Measurements from ENCODE around the gene EXOC6B.

EXOC6B gene

GRCh38 chr2:72731116-72731515, 94.7 kb downstream of the EXOC6B start:
- DNase-seq = no peak

DNA sequence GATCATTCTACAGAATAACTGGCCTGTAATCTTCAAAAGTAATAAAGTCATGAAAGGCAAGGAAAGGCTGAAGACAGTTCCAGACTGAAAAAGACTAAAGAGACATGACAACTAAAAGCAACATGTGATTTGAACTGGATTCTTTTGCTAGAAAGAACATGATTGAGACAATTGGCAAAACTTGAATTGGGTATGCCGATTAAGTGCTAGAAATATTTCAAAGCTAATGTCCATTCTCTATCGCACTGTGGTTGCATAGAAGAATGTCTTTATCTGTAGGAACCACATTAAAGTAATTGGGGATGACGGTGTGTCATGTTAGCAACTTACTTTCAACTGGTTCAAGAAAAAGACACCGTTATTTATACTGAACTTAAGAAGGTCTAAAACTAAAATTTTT, 98.5 kb downstream of the EXOC6B start:
- no peak for DNase-seq

GRCh38 chr2:72723769-72724370, 102.0 kb downstream of the EXOC6B start:
- DNase-seq = no peak

DNA sequence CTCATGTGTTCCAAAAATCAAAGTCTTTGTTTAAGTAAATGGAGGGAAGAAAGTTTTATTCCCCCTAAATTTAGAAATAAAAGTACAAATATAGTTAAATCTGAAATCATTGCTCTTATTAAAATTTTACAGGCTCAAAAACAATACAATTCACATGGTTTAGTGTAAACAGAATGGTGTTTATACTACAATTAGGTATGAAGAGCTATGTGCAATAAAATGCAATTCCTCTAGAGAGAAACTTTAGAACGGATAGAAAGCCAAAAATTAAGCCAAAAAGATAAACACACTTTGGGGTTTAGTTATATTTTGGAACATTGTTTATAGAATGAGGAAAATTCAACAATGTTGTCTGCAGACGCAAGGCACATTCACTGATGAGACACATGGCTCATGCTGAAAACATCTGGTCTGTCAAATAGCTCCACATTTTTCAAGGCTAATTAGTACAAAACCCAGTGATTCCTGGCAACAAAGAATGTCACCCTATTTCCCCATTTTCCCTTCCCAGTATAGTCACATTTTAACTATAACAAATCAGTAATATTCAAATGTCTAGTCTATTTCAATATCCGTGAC, 103.3 kb downstream of the EXOC6B start:
- DNase-seq = no peak

- DNase-seq = peak in 1 of 3 experiments; percentile 43
These were observed 106.4 kb downstream of the EXOC6B start for GRCh38 chr2:72719416-72719815.

DNA sequence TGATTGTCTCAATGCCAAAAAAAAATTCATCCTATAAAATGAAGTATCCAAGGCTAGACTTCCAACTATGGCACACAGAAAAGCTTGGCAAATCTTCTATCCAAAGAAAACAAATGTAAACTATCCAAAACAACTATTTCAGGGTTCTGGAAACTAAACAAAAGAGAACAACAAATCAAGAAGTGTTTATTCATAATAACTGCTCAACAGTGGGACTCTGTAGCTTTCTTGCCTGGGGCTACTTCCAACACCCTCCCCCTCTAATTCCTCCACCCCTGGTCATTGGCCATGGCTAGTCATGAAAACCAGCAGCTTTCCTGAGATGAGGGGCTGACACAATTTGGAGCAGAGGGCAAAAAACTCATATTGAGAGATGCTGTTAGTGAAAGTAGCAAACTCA, 107.0 kb downstream of the EXOC6B start:
- DNase-seq = peak in 1 of 3 experiments; percentile 35

DNA sequence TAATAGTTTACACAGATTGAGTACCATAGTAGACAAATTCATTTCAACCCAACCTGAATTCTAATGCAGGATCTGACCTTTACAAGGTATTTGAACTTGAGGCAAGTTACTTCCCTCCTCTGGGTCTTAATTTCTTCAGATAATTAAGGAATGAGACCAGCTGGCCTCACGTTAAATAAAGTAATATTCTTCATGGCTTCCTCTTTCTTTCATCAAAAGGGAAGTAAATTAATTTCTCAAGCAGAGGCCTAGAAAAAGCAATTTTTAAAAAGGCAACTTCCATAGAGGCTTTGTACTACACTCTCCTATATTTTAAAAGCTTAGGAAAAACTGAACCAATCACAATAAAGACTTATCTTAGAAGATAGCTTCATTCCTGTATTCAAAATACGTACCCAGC, 109.2 kb downstream of the EXOC6B start:
- DNase-seq = no peak

DNA sequence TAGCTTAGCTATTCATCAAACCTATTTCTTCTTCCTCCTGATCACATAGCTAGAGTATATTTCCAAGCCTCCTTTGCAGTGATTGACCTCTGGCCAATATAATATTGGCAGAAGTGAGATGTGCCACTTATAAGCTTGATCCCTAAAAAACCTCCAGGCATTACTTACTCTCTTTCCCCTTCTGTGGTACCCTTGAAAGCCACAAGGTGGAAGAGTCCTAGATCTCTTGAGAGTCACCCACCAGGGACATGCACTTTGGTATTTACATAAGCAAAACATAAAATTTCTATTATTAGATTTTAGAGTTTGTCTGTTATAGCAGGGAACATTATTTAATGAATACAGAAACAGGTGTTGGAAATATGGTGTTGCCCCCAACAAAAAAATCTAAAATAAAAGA, 112.0 kb downstream of the EXOC6B start:
- DNase-seq = peak in 1 of 3 experiments; percentile 6

DNA sequence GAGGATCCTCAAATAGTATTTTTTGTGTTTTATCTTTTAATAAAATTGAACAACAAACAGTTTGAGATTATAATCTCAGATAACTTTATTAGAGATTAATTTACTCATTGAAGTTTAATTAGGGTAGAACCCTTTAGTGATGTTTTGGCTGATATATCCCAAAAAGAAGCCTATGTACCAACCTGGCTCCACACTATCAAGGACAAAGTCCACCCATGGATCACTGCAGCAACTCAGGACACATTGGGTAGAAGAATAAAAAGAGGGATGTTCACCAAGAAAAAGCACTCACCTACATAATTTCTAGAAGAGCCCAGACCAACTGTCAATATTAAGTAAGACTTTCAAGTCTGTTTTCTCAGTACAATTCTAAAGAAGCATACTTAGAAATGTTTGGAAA, 112.9 kb downstream of the EXOC6B start:
- DNase-seq = no peak

GRCh38 chr2:72712304-72712703, 113.5 kb downstream of the EXOC6B start:
- DNase-seq = no peak

- DNase-seq = no peak
These were observed 115.2 kb downstream of the EXOC6B start for GRCh38 chr2:72710418-72711152.

DNA sequence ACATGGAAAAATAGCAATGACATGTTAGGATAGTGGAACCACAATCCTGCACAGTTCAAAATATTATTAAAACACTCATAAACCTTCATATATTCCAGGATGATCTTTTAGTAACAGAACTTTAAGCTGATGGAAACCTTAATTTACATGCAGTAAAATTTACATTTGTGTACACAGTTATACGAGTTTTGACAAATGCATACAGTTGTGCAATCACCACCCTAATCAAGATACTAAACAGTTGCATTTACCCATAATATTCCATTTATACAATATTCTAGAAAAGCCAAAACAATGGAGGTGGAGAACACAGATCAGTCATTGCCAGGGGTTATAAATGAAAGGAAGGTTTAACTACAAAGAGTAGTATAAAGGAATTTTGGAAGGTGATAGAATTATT, 117.6 kb downstream of the EXOC6B start:
- DNase-seq = no peak

DNA sequence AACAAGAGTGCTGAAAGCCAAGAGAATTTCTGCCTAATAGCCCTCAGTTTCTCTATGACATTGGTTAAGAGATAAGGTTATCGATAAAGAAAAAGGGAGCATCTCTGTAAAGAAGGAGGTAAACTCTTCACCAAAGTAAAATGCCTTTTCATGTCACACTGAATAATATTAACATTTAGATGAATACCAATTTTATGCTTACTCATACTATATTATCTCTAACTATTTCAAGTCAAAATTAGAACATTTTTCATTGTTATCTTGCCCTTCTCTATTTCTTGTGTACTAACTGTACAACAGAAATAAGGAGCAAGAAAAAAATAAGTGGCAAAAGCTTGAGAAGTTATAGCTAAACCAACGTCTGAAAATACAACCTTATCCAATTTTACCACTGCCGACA, 127.5 kb downstream of the EXOC6B start:
- no peak for DNase-seq

DNA sequence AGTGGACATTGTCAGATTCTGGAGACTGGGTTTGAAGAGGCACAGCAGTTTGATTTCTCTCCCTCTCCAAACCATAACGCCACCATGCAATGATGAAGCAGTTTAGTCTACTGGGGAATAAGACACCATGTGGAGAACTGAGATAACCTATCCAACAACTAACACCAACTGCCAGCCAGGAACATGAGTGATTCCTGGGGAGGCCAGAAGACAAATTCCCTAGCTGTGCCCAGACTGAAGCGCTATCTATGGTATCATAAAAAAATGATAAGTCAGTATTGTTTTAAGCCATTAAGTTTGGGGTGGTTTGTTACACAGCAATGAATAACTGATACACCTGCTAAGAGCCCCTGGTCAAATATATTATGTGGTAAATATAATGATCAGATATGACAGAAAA, 129.3 kb downstream of the EXOC6B start:
- DNase-seq = no peak

DNA sequence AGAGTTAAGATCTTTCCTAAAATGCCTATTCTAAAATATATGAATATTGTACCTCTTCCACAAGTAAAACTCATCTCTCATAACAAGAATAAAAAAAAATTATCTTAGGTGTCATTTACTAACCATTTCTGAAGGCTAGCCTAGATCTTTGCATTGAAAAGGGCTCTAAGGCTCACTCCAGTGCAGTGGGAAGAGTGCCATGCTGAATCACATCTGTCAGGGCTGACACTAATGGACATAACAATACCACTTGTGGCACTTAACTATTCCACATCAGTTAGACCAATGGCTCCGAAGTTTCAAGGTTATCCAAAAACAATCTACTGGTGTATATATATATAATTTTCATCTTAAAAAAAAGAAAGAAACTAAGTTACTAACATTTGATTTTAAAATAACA, 130.2 kb downstream of the EXOC6B start:
- peak in 1 of 3 experiments; percentile 38 for DNase-seq

GRCh38 chr2:72694715-72695496, 130.9 kb downstream of the EXOC6B start:
- DNase-seq = peak in 2 of 3 experiments; percentile 60 to 85

GRCh38 chr2:72689579-72690195, 136.1 kb downstream of the EXOC6B start:
- DNase-seq = no peak

GRCh38 chr2:72685638-72686213, 140.1 kb downstream of the EXOC6B start:
- DNase-seq = no peak

DNA sequence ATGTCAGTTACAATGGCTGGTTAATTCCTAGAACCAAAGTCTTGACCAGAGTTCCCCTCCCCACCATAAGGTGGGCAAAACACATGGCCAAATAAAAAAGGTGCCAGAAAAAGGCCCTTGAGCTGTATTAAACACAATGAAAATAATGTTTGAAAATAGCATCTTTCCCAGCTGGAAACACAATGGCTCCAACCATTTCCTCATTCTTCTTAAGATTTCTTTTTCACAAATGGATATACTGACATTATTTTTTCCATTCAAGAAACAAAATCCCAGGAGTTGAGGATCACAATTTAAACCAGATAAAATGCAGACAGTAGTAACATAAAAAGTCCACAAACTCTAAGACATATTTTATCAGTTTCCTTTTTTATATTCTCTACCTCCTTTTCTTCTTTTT, 143.8 kb downstream of the EXOC6B start:
- no peak for DNase-seq

DNA sequence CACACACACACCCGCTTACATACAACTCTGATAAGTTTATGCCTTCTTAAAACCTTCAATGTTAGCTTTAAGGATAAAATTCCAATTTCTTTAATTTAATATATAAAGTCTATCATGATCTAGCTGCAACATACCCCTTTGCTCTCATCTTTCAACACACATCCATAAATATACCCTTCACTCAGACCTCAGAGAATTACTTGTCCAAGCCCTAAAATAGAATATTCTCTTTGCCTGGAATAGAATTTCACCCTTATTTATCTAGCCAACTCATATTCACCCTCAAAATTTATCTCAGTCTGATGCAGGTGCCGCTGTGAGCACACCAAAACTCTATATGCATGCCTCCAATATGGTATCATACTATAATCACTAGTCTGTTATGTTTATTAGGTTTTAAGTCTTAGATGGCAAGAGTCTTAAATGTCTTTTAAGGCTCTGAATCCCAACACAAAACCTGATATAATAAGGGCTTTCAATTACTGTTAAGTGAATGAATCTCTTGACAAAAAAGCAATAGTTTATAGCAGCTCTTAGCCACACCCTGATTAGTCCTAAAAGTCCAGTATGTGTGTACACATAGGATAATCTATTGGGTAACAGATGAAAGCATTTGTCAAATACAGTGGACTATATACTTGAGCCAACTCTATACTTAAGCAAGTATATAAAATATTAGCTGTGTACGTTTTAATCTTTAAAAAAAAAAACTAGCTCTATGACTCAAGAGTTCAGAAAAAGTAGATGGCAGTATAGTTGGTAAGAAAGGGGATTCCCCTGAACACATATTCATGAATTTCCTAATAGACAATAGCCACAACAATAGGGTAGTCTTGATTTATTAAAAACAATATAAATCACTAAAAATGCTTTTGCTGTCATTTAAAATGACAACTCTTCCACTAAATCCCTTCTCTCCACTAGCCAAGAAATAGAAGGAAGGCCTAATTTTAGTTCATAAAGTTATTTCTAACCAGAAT, 144.5 kb downstream of the EXOC6B start:
- DNase-seq = no peak

DNA sequence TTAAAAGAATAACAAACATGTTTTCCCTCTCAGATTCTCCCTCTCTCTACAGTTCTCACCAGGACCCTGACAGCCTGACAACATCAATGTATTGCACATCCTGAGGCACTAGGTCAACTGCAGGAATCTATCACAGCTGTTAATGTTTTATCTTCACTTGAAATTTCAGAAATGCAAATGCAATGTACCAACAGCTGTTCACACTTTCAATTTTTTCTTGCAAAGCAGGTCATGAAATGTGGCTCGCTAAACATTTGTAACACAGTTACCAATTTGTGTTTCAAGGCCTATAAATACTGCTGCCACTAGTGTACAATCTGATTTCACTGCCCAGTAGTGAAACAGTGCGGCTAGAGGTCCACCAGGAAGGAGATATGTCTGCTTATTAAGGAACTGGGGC, 147.8 kb downstream of the EXOC6B start:
- DNase-seq = no peak

All from NCI-H1417 (cell line).